ENCODE data around the gene DYNC2I2.
"Not testable (repeated sequence)": the region's sequence is repeated elsewhere in the genome, so short reads cannot be mapped to it uniquely, and the experiment has no call there.

Gene DYNC2I2

GRCh38 chr9:128614728-128615127, 41.9 kb downstream of the DYNC2I2 start:
- no peak for DNase-seq (ENCODE audit: low read depth)

GRCh38 chr9:128611600-128612394, 44.9 kb downstream of the DYNC2I2 start:
- no peak for DNase-seq (ENCODE audit: low read depth)

- no peak for DNase-seq (ENCODE audit: low read depth)
These were observed 45.8 kb downstream of the DYNC2I2 start for GRCh38 chr9:128610897-128611296.

DNA sequence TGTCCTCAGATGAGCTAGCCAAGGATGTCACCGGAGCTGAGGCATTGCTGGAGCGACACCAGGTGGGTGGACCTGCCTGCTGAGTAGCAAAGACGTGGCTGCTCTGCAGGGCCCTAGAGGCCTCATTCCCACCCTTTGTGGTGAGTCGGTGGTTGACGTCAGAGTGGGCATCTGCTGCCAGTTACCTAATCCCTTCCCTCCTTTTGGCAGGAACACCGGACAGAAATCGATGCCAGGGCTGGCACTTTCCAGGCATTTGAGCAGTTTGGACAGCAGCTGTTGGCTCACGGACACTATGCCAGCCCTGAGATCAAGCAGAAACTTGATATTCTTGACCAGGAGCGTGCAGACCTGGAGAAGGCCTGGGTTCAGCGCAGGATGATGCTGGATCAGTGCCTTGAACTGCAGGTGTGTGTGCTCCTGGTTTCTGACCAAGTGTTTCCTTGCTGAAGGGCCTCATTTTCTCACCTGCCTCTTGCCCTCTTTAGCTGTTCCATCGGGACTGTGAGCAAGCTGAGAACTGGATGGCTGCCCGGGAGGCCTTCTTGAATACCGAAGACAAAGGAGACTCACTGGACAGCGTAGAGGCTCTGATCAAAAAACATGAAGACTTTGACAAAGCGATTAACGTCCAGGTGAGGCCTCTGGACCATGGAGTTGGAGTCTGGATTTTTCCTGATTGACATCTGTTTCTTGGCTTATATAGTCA, 48.9 kb downstream of the DYNC2I2 start:
- DNase-seq (ENCODE audit: low read depth), result no peak

GRCh38 chr9:128603697-128604096, 53.0 kb downstream of the DYNC2I2 start:
- no peak for DNase-seq (ENCODE audit: low read depth)

- DNase-seq (ENCODE audit: low read depth), result no peak
These were observed 56.5 kb downstream of the DYNC2I2 start for GRCh38 chr9:128600099-128600498.

- no peak for DNase-seq (ENCODE audit: low read depth)
These were observed 61.2 kb downstream of the DYNC2I2 start for GRCh38 chr9:128595471-128595870.

DNA sequence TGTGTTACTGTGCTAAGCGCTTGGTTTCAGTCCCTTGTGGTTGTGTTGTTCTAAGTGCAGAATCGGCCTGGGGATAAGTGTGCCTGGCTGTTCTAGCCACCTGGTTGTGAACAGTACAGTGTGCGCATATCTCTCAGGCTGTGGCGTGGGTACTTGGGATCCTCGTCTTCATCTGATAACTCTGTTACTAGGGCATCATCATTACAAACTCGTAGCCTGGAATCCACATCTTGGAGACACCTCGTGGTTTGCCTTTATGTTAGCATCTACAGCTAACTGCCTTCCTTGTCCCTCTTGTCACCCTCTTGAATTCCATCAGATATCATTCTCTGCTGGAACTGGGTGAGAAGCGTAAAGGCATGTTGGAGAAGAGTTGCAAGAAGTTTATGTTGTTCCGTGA, 62.8 kb downstream of the DYNC2I2 start:
- no peak for DNase-seq (ENCODE audit: low read depth)

GRCh38 chr9:128593039-128593438, 63.6 kb downstream of the DYNC2I2 start:
- DNase-seq (ENCODE audit: low read depth), result no peak

GRCh38 chr9:128588581-128589233, 67.9 kb downstream of the DYNC2I2 start:
- no peak for DNase-seq (ENCODE audit: low read depth)

DNA sequence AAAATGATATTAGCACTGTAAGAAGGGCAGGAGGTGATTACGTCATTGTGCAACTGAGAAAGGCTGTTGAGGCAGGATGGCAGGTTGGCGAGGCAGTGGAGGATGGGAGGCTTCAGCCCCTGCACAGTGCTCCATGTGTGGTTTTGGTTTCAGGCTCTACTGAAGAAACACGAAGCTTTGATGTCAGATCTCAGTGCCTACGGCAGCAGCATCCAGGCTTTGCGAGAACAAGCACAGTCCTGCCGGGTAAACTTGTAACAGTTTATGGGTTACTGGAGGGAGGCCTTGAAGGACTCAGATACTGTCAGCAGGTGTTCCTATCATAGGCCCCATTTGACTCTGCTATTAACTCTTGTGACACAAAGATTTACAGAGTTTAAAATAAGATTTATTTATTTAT, 69.2 kb downstream of the DYNC2I2 start:
- DNase-seq (ENCODE audit: low read depth), result no peak

- not testable (repeated sequence) for DNase-seq (ENCODE audit: low read depth)
These were observed 69.7 kb downstream of the DYNC2I2 start for GRCh38 chr9:128586934-128587333.

- not testable (repeated sequence) for DNase-seq (ENCODE audit: low read depth)
These were observed 71.5 kb downstream of the DYNC2I2 start for GRCh38 chr9:128585155-128585554.
